Measurements from ENCODE around the gene RPL29.

The RPL29 gene

GRCh38 chr3:52030714-52031310 lies 35.1 kb upstream of the RPL29 start:
- TF ChIP-seq USF1 (IDR thresholded peaks at IDR 0.05) (no peak), REST (IDR thresholded peaks at IDR 0.05; ENCODE audit: low read depth) (no peak), EGR1 (IDR thresholded peaks at IDR 0.05) (no peak), CREB1 (IDR thresholded peaks at IDR 0.05; ENCODE audit: low read depth) (no peak), TEAD4 (IDR thresholded peaks at IDR 0.05) (no peak), TAF1 (IDR thresholded peaks at IDR 0.05; ENCODE audit: low read depth) (no peak), MAX (IDR thresholded peaks at IDR 0.05) (no peak), CEBPB (IDR thresholded peaks at IDR 0.05) (no peak), YY1 (IDR thresholded peaks at IDR 0.05; ENCODE audit: low read depth) (no peak), NFIC (IDR thresholded peaks at IDR 0.05) (no peak), EP300 (IDR thresholded peaks at IDR 0.05; ENCODE audit: borderline replicate concordance) (no peak), TCF12 (IDR thresholded peaks at IDR 0.05; ENCODE audit: low read depth) (no peak), RAD21 (IDR thresholded peaks at IDR 0.05; ENCODE audit: low read depth) (no peak), FOXM1 (IDR thresholded peaks at IDR 0.05; ENCODE audit: borderline replicate concordance, low read depth) (no peak)

- TF ChIP-seq EGR1 (IDR thresholded peaks at IDR 0.05) (no peak), RAD21 (IDR thresholded peaks at IDR 0.05; ENCODE audit: low read depth) (no peak), REST (IDR thresholded peaks at IDR 0.05; ENCODE audit: low read depth) (no peak), FOXM1 (IDR thresholded peaks at IDR 0.05; ENCODE audit: borderline replicate concordance, low read depth) (no peak), CREB1 (IDR thresholded peaks at IDR 0.05; ENCODE audit: low read depth) (no peak), MAX (IDR thresholded peaks at IDR 0.05) (no peak), CEBPB (IDR thresholded peaks at IDR 0.05) (no peak), EP300 (IDR thresholded peaks at IDR 0.05; ENCODE audit: borderline replicate concordance) (no peak), TEAD4 (IDR thresholded peaks at IDR 0.05) (no peak), NFIC (IDR thresholded peaks at IDR 0.05) (no peak), TCF12 (IDR thresholded peaks at IDR 0.05; ENCODE audit: low read depth) (no peak), YY1 (IDR thresholded peaks at IDR 0.05; ENCODE audit: low read depth) (no peak), TAF1 (IDR thresholded peaks at IDR 0.05; ENCODE audit: low read depth) (no peak), USF1 (IDR thresholded peaks at IDR 0.05) (no peak), ZBTB7A (IDR thresholded peaks at IDR 0.05; ENCODE audit: low read depth) (no peak)
Observed at GRCh38 chr3:52029535-52029934, 33.8 kb upstream of the RPL29 start.

GRCh38 chr3:52029053-52029452 lies 33.4 kb upstream of the RPL29 start:
- TF ChIP-seq MAX (IDR thresholded peaks at IDR 0.05) (no peak), CREB1 (IDR thresholded peaks at IDR 0.05; ENCODE audit: low read depth) (no peak), ZBTB7A (IDR thresholded peaks at IDR 0.05; ENCODE audit: low read depth) (no peak), FOXM1 (IDR thresholded peaks at IDR 0.05; ENCODE audit: borderline replicate concordance, low read depth) (no peak), TEAD4 (IDR thresholded peaks at IDR 0.05) (no peak), USF1 (IDR thresholded peaks at IDR 0.05) (no peak), TCF12 (IDR thresholded peaks at IDR 0.05; ENCODE audit: low read depth) (no peak), CEBPB (IDR thresholded peaks at IDR 0.05) (no peak), RAD21 (IDR thresholded peaks at IDR 0.05; ENCODE audit: low read depth) (no peak), EGR1 (IDR thresholded peaks at IDR 0.05) (no peak), NFIC (IDR thresholded peaks at IDR 0.05) (no peak), REST (IDR thresholded peaks at IDR 0.05; ENCODE audit: low read depth) (no peak), YY1 (IDR thresholded peaks at IDR 0.05; ENCODE audit: low read depth) (no peak), EP300 (IDR thresholded peaks at IDR 0.05; ENCODE audit: borderline replicate concordance) (no peak)
